ENCODE data around the gene TNNT2. TPM values are rescaled to one million over a fixed set of nuclear protein-coding genes. Genes with fewer than 3 reads are reported as not detected.

Gene TNNT2
- total and polyA plus RNA-seq, 2 donors (not counting 3 experiments of a cell fraction or from before 2014, with no cell fraction given): not detected

GRCh38 chr1:201346987-201347386 lies 30.5 kb downstream of the TNNT2 start:
- Histone ChIP-seq H3K9ac (replicated peaks; ENCODE audit: extremely low read depth, insufficient read depth, low read length) (no peak overlapping the region), H3K4me3 (replicated peaks in 1 of 3; ENCODE audit: insufficient read depth in 1 of 3, low read depth in 1 of 3, low read length in 3 of 3) (no peak overlapping the region), H3K9me3 (replicated peaks; ENCODE audit: control insufficient read depth, insufficient read depth, low read length) (no peaks in the 10 kb centered on the region), H3K79me2 (ENCODE audit: control insufficient read depth, insufficient read depth, low read length) (no peaks in the 10 kb centered on the region), H3K36me3 (ENCODE audit: control insufficient read depth in 2 of 2, extremely low read depth in 1 of 2, insufficient read depth in 2 of 2, low read length in 2 of 2) (no peaks in the 10 kb centered on the region), H3K4me1 (ENCODE audit: control insufficient read depth, extremely low read depth, insufficient read depth, low read length) (no peaks in the 10 kb centered on the region), H3K9me1 (replicated peaks; ENCODE audit: control insufficient read depth, extremely low read depth, insufficient read depth, low read length) (no peaks in the 10 kb centered on the region), H2AFZ (ENCODE audit: low read depth, low read length) (no peak overlapping the region), H3K4me2 (ENCODE audit: insufficient read depth, low read length) (no peak overlapping the region), H3K27me3 (ENCODE audit: control insufficient read depth in 2 of 2, insufficient read depth in 2 of 2, low read length in 2 of 2) (peaks cover 5 to 6% of the 10 kb centered on the region in 2 experiments), H3K27ac (ENCODE audit: insufficient read depth, low read depth, low read length) (no peak overlapping the region), H4K20me1 (replicated peaks; ENCODE audit: control insufficient read depth, extremely low read depth, insufficient read depth, low read length) (no peaks in the 10 kb centered on the region)
- dilution Hi-C loops (cut with MboI; ENCODE audit: extremely low pct_ligation_motif_present, low sequenced_read_pairs) (no loop called here), intact Hi-C loops (cut with micrococcal nuclease) (loop anchor here (1.0 kb wide), 1 partner anchor 93 kb away; no protein-coding TSS in a partner anchor)
- FAIRE-seq (no peak), DNase-seq (ENCODE audit: low read depth, low spot score) (no peak)
- ChIA-PET POLR2A (no interaction called here), CTCF (interaction anchor here (0.9 to 4.0 kb wide), 18 partner anchors 10 to 375 kb away, joined by 3 to 34 read pairs (median 5); no protein-coding TSS in a partner anchor)
- no TSS peak for BruUV-seq (replicated peaks)
- TF ChIP-seq MAX (IDR thresholded peaks at IDR 0.05; ENCODE audit: insufficient read depth, insufficient read length) (no peak), JUN (IDR thresholded peaks at IDR 0.05; ENCODE audit: borderline replicate concordance, insufficient read depth, insufficient read length, low read depth) (no peak), FOS (IDR thresholded peaks at IDR 0.05; ENCODE audit: borderline replicate concordance, insufficient read depth, low read length) (no peak)

- Histone ChIP-seq H3K9ac (replicated peaks; ENCODE audit: extremely low read depth, insufficient read depth, low read length) (no peak overlapping the region), H2AFZ (ENCODE audit: low read depth, low read length) (no peak overlapping the region), H3K4me2 (ENCODE audit: insufficient read depth, low read length) (no peak overlapping the region), H3K9me1 (replicated peaks; ENCODE audit: control insufficient read depth, extremely low read depth, insufficient read depth, low read length) (no peaks in the 10 kb centered on the region), H3K36me3 (ENCODE audit: control insufficient read depth in 2 of 2, extremely low read depth in 1 of 2, insufficient read depth in 2 of 2, low read length in 2 of 2) (no peaks in the 10 kb centered on the region), H4K20me1 (replicated peaks; ENCODE audit: control insufficient read depth, extremely low read depth, insufficient read depth, low read length) (no peaks in the 10 kb centered on the region), H3K4me1 (ENCODE audit: control insufficient read depth, extremely low read depth, insufficient read depth, low read length) (no peaks in the 10 kb centered on the region), H3K27me3 (ENCODE audit: control insufficient read depth in 2 of 2, insufficient read depth in 2 of 2, low read length in 2 of 2) (peaks cover 6% of the 10 kb centered on the region in 2 experiments), H3K27ac (ENCODE audit: insufficient read depth, low read depth, low read length) (no peak overlapping the region), H3K79me2 (ENCODE audit: control insufficient read depth, insufficient read depth, low read length) (no peaks in the 10 kb centered on the region), H3K9me3 (replicated peaks; ENCODE audit: control insufficient read depth, insufficient read depth, low read length) (no peaks in the 10 kb centered on the region), H3K4me3 (replicated peaks in 1 of 3; ENCODE audit: insufficient read depth in 1 of 3, low read depth in 1 of 3, low read length in 3 of 3) (no peak overlapping the region)
- FAIRE-seq (peak; percentile 92), DNase-seq (ENCODE audit: low read depth, low spot score) (peak; percentile 32)
- BruUV-seq (replicated peaks): no TSS peak
- CTCF ChIA-PET: interaction anchor here (0.9 to 4.0 kb wide), 20 partner anchors 9 to 374 kb away, joined by 3 to 34 read pairs (median 5); no protein-coding TSS in a partner anchor
- POLR2A ChIA-PET: no interaction called here
- TF ChIP-seq CTCF (IDR thresholded peaks at IDR 0.05; ENCODE audit: extremely low read depth in 1 of 2, insufficient read depth in 1 of 2, low read depth in 1 of 2, low read length in 2 of 2): peak; percentile 54 to 56
- TF ChIP-seq JUN (IDR thresholded peaks at IDR 0.05; ENCODE audit: borderline replicate concordance, insufficient read depth, insufficient read length, low read depth): no peak
- no peak for TF ChIP-seq MAX (IDR thresholded peaks at IDR 0.05; ENCODE audit: insufficient read depth, insufficient read length)
- intact Hi-C loops (cut with micrococcal nuclease) (loop anchor here (1.0 kb wide), 1 partner anchor 92 kb away; no protein-coding TSS in a partner anchor), dilution Hi-C loops (cut with MboI; ENCODE audit: extremely low pct_ligation_motif_present, low sequenced_read_pairs) (no loop called here)
Measured at GRCh38 chr1:201346337-201346939, 31.0 kb downstream of the TNNT2 start.

All from endothelial cell of umbilical vein (primary cell).